K562 treated with DMSO at 1 percent for 4 hours (cell line): ENCODE measurements around the gene HPCAL4. TPM values are rescaled to one million over a fixed set of nuclear protein-coding genes. Genes with fewer than 3 reads are reported as not detected.

Source experiments
- total RNA-seq: library from RNA; unstranded; fragments of 300-600 nt; gene quantifications from 2 replicates; pipeline ENCODE4 v1.2.3, GENCODE V29; 2022; ENCODE audit not compliant: insufficient read depth

Gene HPCAL4
- not detected in 2 replicates for total RNA-seq

DNA sequence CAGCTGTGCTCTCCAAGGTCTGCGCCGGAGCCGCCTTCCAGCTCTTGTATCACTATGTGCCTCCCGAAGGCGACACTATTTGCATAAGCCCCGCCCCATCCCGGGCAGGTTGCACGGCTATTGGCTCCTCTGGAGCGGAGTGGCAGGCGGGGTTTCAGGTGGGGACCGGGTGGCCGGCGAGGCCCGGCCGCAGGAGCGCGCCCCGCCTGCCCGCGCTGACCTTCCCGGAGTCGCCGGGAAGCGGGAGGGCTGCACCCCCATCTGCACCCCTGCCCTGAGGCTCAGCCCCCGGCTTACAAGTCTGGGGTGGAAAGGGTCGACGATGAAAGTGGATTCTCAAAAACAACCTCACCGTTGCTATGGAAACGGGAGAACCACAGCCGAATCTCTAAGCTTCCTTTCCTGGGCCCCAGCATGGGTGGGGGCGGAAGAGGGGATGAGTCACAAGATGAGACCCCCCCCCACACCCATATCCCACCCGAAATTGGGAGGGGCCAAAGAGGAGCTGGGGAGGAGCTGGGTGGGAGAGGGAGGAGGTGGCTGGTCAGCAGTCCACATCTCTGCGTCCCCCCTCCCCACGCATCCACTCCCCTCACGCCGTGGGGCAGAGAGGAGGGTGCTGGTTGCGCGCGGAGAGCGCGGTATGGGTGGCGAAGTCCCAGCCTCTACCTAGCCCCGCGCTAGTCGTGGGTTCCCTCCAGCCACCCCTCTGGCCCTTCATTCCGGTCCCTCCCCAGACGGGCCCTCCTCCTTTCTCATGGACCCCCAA lies at the start of gene HPCAL4:
HPCAL4 (minus strand) TSS at position 51 of the 769 bp plus-strand sequence. CDS start 6,830 bp downstream, outside the sequence.

DNA sequence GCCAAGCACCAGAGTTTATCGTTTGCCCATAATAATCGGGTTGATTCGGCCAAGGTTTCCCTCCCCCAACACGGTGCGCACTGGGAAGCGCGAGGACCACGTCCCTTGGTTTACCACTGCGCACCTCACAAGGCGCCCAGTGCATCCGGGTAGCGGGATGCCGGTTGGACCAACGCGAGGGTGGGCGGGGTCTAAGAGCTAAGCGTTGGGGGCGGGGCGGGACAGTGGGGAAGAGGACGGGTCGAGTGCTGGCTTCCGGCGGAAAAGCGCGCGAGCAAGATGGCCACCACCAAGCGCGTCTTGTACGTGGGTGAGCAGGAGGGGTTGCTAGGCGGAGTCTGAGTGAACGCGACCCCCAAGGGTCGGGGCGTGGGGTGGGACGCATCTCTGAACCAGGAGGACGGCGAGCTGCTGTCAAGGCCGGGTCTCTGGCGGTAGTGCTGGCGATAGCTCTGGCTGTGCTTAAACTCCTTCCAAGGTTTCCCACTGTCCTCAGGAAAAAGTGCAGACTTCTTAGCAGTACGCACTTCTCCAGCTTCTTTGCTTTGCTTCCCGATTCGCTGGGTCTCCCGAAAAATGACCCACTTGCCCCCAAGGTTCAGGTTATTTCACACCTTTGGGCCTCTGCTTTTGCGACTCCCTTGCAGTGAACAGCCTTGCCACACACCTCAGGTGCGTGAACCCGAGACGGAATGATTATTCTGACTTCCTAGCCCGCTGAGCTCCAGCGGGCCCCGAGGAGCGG lies 47.6 kb upstream of the HPCAL4 start, which contains the start of gene PPIE:
PPIE (plus strand) TSS at position 261 of the 745 bp plus-strand sequence; CDS start at position 280, 19 bp downstream.

DNA sequence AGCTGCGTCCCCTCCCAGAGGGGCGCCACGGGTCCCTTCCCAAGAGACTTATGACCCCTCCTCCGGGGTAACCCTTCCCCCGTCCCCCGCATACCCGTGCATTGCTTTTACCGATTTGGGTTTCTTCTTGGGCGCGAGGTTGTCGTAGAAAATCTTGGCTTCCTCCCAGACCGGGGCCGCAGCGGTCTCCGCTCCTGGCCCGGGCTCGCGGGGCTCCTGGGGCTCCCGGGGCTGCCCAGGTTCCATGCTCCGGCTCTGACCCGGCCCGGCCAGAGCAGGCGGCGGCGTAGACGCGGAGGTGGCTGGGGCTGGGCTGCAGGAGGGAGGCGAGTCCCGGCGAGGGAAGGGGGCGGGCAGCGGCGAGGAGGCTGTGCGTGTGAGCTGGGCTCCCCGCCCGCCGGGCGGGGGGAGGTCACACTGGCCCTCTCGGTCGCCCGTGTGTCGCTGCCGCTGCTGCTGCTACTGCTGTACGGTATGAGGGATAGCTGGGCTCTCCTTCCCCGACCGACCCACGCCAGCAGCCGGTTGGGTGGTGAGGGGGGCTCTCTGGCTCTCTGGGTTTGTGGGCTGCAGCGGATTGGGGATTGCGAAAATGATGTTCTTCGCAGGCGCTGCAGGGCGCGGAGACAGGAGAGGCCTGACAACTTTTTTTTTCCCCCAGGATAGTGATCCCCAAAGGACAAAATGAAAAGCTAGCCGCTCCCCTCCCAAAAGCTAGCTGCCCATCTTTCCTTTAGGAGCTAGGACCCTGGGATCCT lies 19.3 kb downstream of the HPCAL4 start, which contains the start of gene NT5C1A:
NT5C1A (minus strand) TSS at position 315 of the 758 bp plus-strand sequence; CDS start at position 246, 69 bp downstream.

DNA sequence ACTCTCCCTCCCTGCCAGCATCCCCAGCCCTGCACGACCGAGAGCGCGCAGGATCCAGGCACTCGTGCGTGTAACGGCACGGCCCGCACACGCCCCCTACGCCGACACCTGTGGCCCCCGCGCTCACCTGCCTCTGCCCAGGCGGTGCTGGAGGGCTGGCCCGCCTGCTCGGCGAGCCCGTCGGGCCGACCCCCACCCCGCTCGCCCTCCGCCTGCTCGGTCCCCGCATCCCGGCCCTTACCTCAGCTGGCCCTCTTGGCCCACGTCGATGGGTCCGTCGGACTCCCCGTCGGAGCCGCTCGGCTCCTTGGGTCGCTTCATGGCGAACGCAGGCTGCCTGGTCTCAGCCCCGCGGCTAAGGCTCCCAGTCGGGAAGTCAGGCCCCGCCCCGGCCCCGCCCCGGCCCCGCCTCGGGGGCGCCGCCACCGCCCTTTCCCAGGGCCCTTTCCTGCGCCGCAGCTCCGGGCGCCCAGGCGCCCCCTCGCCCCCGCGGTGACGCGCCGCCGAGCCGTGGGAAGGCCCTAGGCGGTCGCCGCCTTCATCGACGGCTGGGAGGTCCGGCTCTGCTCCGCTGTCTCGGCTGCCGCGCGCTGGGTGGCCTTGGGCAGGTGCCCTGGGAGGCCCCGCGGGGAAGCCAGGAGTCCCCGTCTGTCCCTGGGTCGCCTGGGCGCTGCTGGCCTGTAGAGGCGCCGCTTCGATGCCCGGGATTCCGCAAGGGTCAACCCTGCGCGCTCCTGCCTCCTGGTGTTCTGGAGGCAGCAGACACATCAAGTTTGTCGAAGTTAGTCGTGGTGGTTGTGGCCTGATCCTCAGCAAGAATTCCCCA lies 51.7 kb downstream of the HPCAL4 start, which contains the start of gene HEYL:
HEYL (minus strand) TSS at position 339 of the 826 bp plus-strand sequence; CDS start at position 321, 18 bp downstream.

Other genes starting within 250 kb of the HPCAL4 start
- gene BMP8A, start 199.8 kb downstream of the HPCAL4 start, total RNA-seq, result not detected in 2 replicates
- gene PABPC4, start 114.6 kb downstream of the HPCAL4 start, total RNA-seq, result 191 and 194 TPM in 2 replicates
- 0.67 and 1.1 TPM in 2 replicates for gene HEYL, start 51.8 kb downstream of the HPCAL4 start, total RNA-seq
- gene NT5C1A, start 19.3 kb downstream of the HPCAL4 start, total RNA-seq, result not detected in 2 replicates
- gene PPIE, start 47.4 kb upstream of the HPCAL4 start, total RNA-seq, result 103 and 113 TPM in 2 replicates
- gene OXCT2, start 79.9 kb upstream of the HPCAL4 start, total RNA-seq, result 0.98 TPM in 1 of 2 replicates, not detected in the other
- 1.3 TPM in 2 replicates for gene BMP8B, start 97.4 kb upstream of the HPCAL4 start, total RNA-seq
- gene TRIT1, start 192.1 kb upstream of the HPCAL4 start, total RNA-seq, result 31.5 and 35.9 TPM in 2 replicates
- 9.2 and 13.3 TPM in 2 replicates for gene MYCL, start 210.5 kb upstream of the HPCAL4 start, total RNA-seq